Ovary (tissue), 9 donors: Measurements from ENCODE around the gene CMBL. TPM values are rescaled to one million over a fixed set of nuclear protein-coding genes. Genes with fewer than 3 reads are reported as not detected.

Experiments
- DNase-seq, 5 donors: peaks; one replicate each; pipeline ENCODE4 v3.0.0-alpha.2; 2019 to 2020
- H3K27ac ChIP-seq, 2 donors: fragments of 200-600 bp; one replicate each; pipeline versions ENCODE4 v1.5.1 to v1.8.0; 2019 to 2022
- H3K27me3 ChIP-seq: fragments of 200-600 bp; one replicate; pipeline ENCODE4 v1.8.0; 2022
- H3K36me3 ChIP-seq: fragments of 200-600 bp; sonication (generic); one replicate; pipeline ENCODE4 v1.5.1; 2019
- H3K4me1 ChIP-seq: one replicate; pipeline ENCODE4 v1.8.1; 2013; ENCODE audit warnings: mild to moderate bottlenecking, moderate library complexity; ENCODE audit not compliant: insufficient read depth
- H3K4me3 ChIP-seq: fragments of 200-600 bp; sonication (generic); one replicate; pipeline ENCODE4 v1.5.1; 2017
- H3K9me3 ChIP-seq, 2 donors: fragments of 200-600 bp in 1 of 2; sonication (generic) in 1 of 2; one replicate each; pipeline versions ENCODE4 v1.5.1 to v1.8.1; 2013 to 2019; ENCODE audit warnings: mild to moderate bottlenecking in 1 of 2, moderate library complexity in 1 of 2
- EP300 ChIP-seq: sonication (generic); formaldehyde crosslinking; IDR thresholded peaks from one replicate; pipeline ENCODE4 v1.6.1; 2017; ENCODE audit warnings: antibody characterized with exemption
- POLR2A ChIP-seq: fragments of 450-650 bp; IDR thresholded peaks from one replicate; pipeline ENCODE4 v1.6.1; 2017; ENCODE audit warnings: antibody characterized with exemption, mild to moderate bottlenecking, moderate library complexity
- WGBS, 3 donors: extraction: QIAGEN DNeasy Blood & Tissue Kit in 1 of 3; methylation state at CpG; one replicate each; pipeline versions ENCODE4 v1.1.5 to v1.1.7; 2013 to 2017; 5-methylcytosine and 5-hydroxymethylcytosine counted together
- intact Hi-C, 4 donors: fragments of 100-400 bp; cut with DNase I; formaldehyde crosslinking; loops; one replicate each; pipeline versions ENCODE4 v1.11.0 to v1.15.1; 2022 to 2023
- polyA plus RNA-seq, 2 donors: library from polyadenylated mRNA; stranded (reverse); fragments of 200-250 nt in 1 of 2; fragments of 350-450 nt in 1 of 2; fragmentation: Illumina TruSeq in 1 of 2; extraction: RNeasy Lipid Tissue Mini Kit (QIAGEN cat#74804) in 1 of 2; gene quantifications; one replicate each; pipeline ENCODE4 v1.2.3, GENCODE V29; 2013 to 2014
- total RNA-seq, 7 donors: library from RNA; depleted of rRNA in 2 of 7; stranded (reverse); fragments of >200 nt in 2 of 7; fragmentation: NEBNext Ultra II Directional in 3 of 7; extraction: Animal tissue kit (Norgen Biotek cat#: 25700) in 3 of 7; gene quantifications; one replicate each; pipeline versions ENCODE4 v1.1.0 to v1.2.4, GENCODE V29; 2016 to 2023
- TF ChIP-seq, protein P1 (sequence below), 3 donors: fragments of 450-650 bp in 2 of 3; fragments of 200-600 bp in 1 of 3; IDR thresholded peaks; one replicate each; pipeline versions ENCODE4 v1.5.1 to v1.8.0; 2016 to 2022; ENCODE audit warnings: antibody characterized with exemption in 3 of 3, mild to moderate bottlenecking in 1 of 3
- donor health status: DM: no; HTN: no; CAD: no; lungs with moderate emphysema.
- donor health status: DM: no; HTN: no; CAD: no.
- donor health status: Bipolar disorder and iron deficiency.
- donor health status: DM: yes; HTN: yes; CAD: no.
- donor health status: DM: no; HTN: no; CAD: no.
- donor health status: DM: yes; HTN: yes; CAD: no.

Gene CMBL
- total and polyA plus RNA-seq, 9 donors = 7.3 to 69.0 (median 43.2) TPM

DNA sequence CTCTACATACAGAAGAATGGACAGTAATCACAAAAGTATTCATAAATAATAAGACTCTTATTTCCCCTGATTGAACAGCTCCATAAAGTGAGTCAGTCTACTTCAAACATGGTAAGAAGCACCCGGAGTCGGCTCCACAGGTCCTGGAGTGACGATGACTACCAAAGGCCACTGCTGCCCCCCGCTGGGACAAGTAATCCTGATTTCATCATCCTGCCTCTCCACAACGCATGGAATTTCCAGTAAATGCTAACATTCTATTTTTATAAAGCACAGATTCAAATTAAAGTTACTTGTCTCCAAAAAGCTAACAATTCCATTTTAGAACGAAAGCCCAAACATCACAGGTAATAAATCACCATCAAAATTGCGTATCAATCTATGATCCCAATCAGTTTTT, 74.2 kb downstream of the CMBL start:
- WGBS, 3 donors = 54 to 60% (median 54%) methylated on average over 7 of the region's 7 CpGs
- Histone ChIP-seq H3K9me3 (no peaks in the 10 kb centered on the region), H3K27me3 (no peaks in the 10 kb centered on the region), H3K4me1 (no peaks in the 10 kb centered on the region), H3K36me3 (no peaks in the 10 kb centered on the region), H3K27ac (no peak overlapping the region), H3K4me3 (no peak overlapping the region)
- intact Hi-C loops = no loop called here
- DNase-seq = no peak
- TF ChIP-seq POLR2A (no peak), EP300 (no peak)
- TF ChIP-seq, protein P1, sequence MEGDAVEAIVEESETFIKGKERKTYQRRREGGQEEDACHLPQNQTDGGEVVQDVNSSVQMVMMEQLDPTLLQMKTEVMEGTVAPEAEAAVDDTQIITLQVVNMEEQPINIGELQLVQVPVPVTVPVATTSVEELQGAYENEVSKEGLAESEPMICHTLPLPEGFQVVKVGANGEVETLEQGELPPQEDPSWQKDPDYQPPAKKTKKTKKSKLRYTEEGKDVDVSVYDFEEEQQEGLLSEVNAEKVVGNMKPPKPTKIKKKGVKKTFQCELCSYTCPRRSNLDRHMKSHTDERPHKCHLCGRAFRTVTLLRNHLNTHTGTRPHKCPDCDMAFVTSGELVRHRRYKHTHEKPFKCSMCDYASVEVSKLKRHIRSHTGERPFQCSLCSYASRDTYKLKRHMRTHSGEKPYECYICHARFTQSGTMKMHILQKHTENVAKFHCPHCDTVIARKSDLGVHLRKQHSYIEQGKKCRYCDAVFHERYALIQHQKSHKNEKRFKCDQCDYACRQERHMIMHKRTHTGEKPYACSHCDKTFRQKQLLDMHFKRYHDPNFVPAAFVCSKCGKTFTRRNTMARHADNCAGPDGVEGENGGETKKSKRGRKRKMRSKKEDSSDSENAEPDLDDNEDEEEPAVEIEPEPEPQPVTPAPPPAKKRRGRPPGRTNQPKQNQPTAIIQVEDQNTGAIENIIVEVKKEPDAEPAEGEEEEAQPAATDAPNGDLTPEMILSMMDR (IDR thresholded peaks at IDR 0.05) = no peak

DNA sequence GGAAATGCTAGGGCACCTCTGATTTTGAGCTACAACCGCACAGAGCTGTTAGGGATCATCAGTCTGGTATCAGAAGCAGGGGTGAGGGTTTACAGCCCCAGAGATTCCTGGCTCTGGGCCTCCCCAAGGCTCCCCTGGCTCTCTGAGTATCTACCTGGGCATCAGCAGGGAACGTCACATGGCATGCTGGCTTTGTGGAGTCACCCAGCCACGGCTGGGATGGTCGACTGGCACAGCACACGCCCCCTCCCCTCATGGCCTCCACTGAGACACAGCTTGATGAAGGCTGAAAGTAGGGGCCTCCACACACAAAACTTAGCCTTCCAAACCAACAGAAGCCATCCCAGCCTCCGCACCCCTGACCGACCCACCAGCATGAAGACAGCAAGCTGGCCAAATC, 74.7 kb downstream of the CMBL start:
- Histone ChIP-seq H3K9me3 (no peaks in the 10 kb centered on the region), H3K4me3 (no peak overlapping the region), H3K27me3 (no peaks in the 10 kb centered on the region), H3K36me3 (no peaks in the 10 kb centered on the region), H3K4me1 (no peaks in the 10 kb centered on the region), H3K27ac (no peak overlapping the region)
- WGBS, 3 donors = 78 to 90% (median 81%) methylated on average over 7 of the region's 7 CpGs
- intact Hi-C loops = no loop called here
- no peak for DNase-seq
- TF ChIP-seq, protein P1 (IDR thresholded peaks at IDR 0.05) = no peak
- TF ChIP-seq POLR2A (no peak), EP300 (no peak)

DNA sequence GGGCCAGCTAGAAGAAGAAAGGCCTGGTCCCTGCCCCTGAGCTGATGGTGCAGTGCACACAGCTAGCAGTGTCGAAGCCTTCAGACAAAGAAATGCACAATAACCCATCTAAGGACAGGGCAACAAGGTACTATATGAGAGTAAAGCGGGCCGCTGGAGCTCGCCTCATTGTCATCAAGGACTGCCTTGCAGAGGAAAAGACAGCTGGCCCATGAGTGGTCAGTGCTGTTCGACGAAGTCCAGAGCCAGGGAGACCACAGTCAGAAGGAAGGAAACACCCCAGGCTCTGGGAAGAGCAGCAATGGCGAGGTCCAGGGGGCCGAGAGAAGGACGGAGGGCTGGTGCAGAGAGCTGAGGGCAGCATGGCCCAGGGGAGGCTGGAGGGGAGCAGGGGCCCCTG, 75.3 kb downstream of the CMBL start:
- no peaks in the 10 kb centered on the region for H3K36me3 ChIP-seq
- H3K4me3 ChIP-seq = no peak overlapping the region
- H3K27me3 ChIP-seq = no peaks in the 10 kb centered on the region
- H3K4me1 ChIP-seq = no peaks in the 10 kb centered on the region
- no peak for DNase-seq
- 95 to 96% (median 96%) methylated on average over 9 of the region's 9 CpGs for WGBS, 3 donors
- H3K27ac ChIP-seq = no peak overlapping the region
- TF ChIP-seq POLR2A (no peak), EP300 (no peak)
- TF ChIP-seq, protein P1 (IDR thresholded peaks at IDR 0.05) = no peak
- H3K9me3 ChIP-seq = no peaks in the 10 kb centered on the region
- intact Hi-C loops = no loop called here

DNA sequence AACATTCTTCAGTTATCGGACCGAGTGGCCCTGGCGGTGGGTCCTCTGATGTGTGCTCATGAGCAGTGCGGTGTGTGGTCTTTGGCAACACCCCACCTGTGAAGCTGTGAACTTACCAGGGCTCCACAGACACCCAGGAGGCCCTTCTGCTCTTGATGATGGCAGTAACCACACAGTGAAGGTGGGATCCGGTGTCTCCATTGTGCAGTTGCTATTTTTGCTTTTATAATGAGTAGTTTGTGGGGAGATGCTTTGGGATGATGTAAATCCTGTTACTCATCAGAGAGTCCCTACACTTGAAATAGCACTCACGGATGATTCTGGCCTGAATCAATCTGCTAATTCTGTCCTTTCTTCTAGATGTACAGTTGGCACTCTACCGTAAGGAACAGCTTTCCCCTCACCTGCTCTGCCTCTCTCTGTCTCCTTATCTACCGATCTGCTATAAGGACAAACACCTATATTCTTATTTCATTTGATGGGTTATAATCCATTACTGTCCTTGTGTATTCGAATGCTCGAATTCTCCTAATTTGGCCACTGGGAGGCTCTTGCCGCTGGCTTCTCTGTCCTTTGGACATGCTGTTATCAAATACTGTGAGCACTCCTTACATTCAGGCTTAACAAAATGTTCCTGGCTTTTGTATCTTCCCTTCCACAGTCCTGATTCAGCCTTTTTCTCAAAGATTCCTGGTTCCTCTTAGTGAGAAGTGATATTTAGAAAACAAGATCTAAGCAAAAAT, 78.2 kb downstream of the CMBL start:
- Histone ChIP-seq H3K27me3 (no peaks in the 10 kb centered on the region), H3K27ac (no peak overlapping the region), H3K4me1 (no peaks in the 10 kb centered on the region), H3K36me3 (no peaks in the 10 kb centered on the region), H3K9me3 (peaks cover 0 to 5% of the 10 kb centered on the region in 2 donors), H3K4me3 (no peak overlapping the region)
- WGBS, 3 donors = 87 to 91% (median 88%) methylated on average over 11 of the region's 11 CpGs
- intact Hi-C loops = no loop called here
- TF ChIP-seq, protein P1 (IDR thresholded peaks at IDR 0.05) = no peak
- TF ChIP-seq EP300 (no peak), POLR2A (no peak)
- no peak for DNase-seq
